Esophagus squamous epithelium (tissue), 5 donors: ENCODE data around the gene EWSR1. TPM values are rescaled to one million over a fixed set of nuclear protein-coding genes. Genes with fewer than 3 reads are reported as not detected.
"Not testable (repeated sequence)": the region's sequence is repeated elsewhere in the genome, so short reads cannot be mapped to it uniquely, and the experiment has no call there.

Experiments
- DNase-seq: peaks from one replicate; lab custom pipeline; 2025; lab: John Stamatoyannopoulos, UW
- H3K27ac ChIP-seq, 4 donors: fragments of 200-600 bp; sonication (generic); one replicate each; pipeline ENCODE4 v1.5.1; 2016 to 2019; ENCODE audit warnings: mild to moderate bottlenecking in 1 of 4
- H3K27me3 ChIP-seq, 4 donors: fragments of 200-600 bp; sonication (generic); 1 replicate in 3 of 4; 2 replicates in 1 of 4; pipeline versions ENCODE4 v1.5.1 to v1.6.0; 2017 to 2021; ENCODE audit warnings: antibody characterized with exemption in 1 of 4
- H3K36me3 ChIP-seq, 3 donors: fragments of 200-600 bp; sonication (generic); one replicate each; pipeline ENCODE4 v1.5.1; 2016 to 2019
- H3K4me1 ChIP-seq, 3 donors: fragments of 200-600 bp; sonication (generic); one replicate each; pipeline ENCODE4 v1.5.1; 2017 to 2019
- H3K4me3 ChIP-seq, 4 donors: fragments of 200-600 bp; sonication (generic); 1 replicate in 3 of 4; 2 replicates in 1 of 4; pipeline ENCODE4 v1.5.1; 2016 to 2019; ENCODE audit warnings: mild to moderate bottlenecking in 2 of 4, moderate library complexity in 1 of 4
- H3K9me3 ChIP-seq, 3 donors: fragments of 200-600 bp; sonication (generic); one replicate each; pipeline ENCODE4 v1.5.1; 2016 to 2019
- POLR2A ChIP-seq, 4 donors: fragments of 450-650 bp; IDR thresholded peaks; one replicate each; pipeline ENCODE4 v1.6.1; 2017; ENCODE audit warnings: antibody characterized with exemption in 4 of 4, mild to moderate bottlenecking in 4 of 4, moderate library complexity in 3 of 4
- WGBS, 2 donors: methylation state at CpG; one replicate each; pipeline ENCODE4 v1.1.5; 2018; 5-methylcytosine and 5-hydroxymethylcytosine counted together
- intact Hi-C: fragments of 100-400 bp; cut with DNase I; formaldehyde crosslinking; loops from one replicate; pipeline ENCODE4 v1.15.0; 2022
- total RNA-seq, 4 donors: library from RNA; depleted of rRNA; stranded (reverse); fragments of >200 nt; gene quantifications; one replicate each; pipeline ENCODE4 v1.1.0, GENCODE V29; 2016
- TF ChIP-seq, protein P1 (sequence below), 6 experiments: fragments of 450-650 bp in 4 of 6; fragments of 200-600 bp in 2 of 6; sonication (generic) in 2 of 6; IDR thresholded peaks; one replicate each; pipeline ENCODE4 v1.5.1; 2016 to 2019; ENCODE audit warnings: antibody characterized with exemption in 6 of 6, mild to moderate bottlenecking in 4 of 6, moderate library complexity in 4 of 6
- donor health status: DM: yes; HTN: yes; CAD: no.

EWSR1 gene, protein sequence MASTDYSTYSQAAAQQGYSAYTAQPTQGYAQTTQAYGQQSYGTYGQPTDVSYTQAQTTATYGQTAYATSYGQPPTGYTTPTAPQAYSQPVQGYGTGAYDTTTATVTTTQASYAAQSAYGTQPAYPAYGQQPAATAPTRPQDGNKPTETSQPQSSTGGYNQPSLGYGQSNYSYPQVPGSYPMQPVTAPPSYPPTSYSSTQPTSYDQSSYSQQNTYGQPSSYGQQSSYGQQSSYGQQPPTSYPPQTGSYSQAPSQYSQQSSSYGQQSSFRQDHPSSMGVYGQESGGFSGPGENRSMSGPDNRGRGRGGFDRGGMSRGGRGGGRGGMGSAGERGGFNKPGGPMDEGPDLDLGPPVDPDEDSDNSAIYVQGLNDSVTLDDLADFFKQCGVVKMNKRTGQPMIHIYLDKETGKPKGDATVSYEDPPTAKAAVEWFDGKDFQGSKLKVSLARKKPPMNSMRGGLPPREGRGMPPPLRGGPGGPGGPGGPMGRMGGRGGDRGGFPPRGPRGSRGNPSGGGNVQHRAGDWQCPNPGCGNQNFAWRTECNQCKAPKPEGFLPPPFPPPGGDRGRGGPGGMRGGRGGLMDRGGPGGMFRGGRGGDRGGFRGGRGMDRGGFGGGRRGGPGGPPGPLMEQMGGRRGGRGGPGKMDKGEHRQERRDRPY
- total RNA-seq = 100 to 1,000 TPM; 124 to 217 (median 174) TPM

DNA sequence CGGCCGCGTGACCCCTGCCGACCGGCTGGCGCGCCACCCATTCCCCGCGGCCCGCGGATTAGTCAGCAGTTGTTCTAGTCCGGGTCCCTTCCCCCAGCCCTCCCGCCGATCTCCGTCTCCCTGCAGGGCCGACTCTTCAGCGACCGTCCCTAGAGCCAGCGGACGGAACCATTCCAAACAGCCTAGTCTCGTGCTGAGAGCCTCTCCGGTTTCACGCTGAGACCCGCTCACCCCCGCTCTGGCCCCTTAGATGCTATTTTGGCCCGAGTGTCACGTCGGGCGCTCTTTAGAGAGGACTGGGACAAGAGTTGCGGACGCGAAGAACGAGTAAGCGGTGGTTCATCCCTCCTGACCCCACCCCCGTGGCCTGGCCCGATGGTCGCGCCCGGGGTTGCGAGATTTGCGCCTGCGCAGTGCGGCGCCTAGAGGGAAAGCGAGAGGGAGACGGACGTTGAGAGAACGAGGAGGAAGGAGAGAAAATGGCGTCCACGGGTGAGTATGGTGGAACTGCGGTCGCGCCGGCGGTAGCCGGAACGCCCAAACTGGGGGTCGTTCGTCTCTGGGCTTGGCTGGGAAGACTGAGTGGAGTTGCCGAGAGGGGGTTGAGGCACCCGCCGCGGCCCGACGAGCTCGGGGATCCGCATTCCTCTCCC, at the start of gene EWSR1, which contains the start of gene RHBDD3:
TSS of gene EWSR1 (plus strand) at position 411 of the 653 bp plus-strand sequence. CDS start at position 480, 69 bp downstream.
TSS of gene RHBDD3 (minus strand) at position 124 of the 653 bp plus-strand sequence. CDS start 2,355 bp downstream, outside the sequence.
- peak; percentile 74 for DNase-seq
- Histone ChIP-seq H3K9me3 (no peaks in the 10 kb centered on the region), H3K4me3 (peak within 1 kb of the TSS; percentile 79 to 97 (median 88)), H3K4me1 (peaks cover 15 to 64% (median 37%) of the 10 kb centered on the region in 3 donors), H3K27me3 (no peaks in the 10 kb centered on the region), H3K36me3 (peaks cover 5 to 48% (median 9%) of the 10 kb centered on the region in 3 donors), H3K27ac (peak within 1 kb of the TSS; percentile 97 to 99 (median 99))
- intact Hi-C loops = no loop called here
- WGBS, 2 donors = 0% methylated on average over 24 to 44 of the region's 67 CpGs
- peak in 2 of 4 donors; percentile 69 to 93 for TF ChIP-seq POLR2A (IDR thresholded peaks at IDR 0.05)
- TF ChIP-seq, protein P1, sequence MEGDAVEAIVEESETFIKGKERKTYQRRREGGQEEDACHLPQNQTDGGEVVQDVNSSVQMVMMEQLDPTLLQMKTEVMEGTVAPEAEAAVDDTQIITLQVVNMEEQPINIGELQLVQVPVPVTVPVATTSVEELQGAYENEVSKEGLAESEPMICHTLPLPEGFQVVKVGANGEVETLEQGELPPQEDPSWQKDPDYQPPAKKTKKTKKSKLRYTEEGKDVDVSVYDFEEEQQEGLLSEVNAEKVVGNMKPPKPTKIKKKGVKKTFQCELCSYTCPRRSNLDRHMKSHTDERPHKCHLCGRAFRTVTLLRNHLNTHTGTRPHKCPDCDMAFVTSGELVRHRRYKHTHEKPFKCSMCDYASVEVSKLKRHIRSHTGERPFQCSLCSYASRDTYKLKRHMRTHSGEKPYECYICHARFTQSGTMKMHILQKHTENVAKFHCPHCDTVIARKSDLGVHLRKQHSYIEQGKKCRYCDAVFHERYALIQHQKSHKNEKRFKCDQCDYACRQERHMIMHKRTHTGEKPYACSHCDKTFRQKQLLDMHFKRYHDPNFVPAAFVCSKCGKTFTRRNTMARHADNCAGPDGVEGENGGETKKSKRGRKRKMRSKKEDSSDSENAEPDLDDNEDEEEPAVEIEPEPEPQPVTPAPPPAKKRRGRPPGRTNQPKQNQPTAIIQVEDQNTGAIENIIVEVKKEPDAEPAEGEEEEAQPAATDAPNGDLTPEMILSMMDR (IDR thresholded peaks at IDR 0.05) = peak in 1 of 6 experiments; percentile 8

DNA sequence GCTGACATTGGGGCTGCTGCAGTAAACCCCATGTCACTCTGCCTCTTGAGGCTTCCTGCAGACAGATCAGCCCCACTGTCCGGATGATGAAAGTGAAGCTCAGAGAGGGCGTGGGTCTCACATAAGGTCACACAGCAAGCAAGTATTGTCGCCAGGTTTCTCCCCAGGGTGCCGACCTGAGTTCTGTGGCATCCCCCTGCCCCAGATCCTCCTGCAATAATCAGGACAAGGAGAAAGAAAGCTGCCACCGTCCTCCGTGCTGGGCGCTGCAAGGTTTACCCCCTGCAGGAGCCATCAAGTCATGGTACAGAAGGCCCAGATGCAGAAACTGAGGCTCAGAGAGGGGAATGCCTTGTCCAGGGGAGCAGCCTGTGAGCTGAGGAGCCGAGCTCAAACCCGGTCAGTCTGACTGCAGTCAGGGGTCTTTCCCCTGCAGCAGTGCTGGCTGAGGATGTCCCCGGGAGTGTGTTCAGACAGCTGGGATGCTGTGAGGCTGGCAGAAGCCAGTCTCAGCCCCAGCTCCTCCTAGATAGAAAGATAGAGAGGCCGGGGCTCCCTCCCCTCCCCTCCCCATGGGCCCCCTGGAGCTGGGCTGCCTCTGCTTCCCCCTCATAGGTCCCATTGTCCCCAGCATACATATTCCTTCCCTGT, 49.2 kb upstream of the EWSR1 start:
- Histone ChIP-seq H3K4me3 (no peak overlapping the region), H3K4me1 (peaks cover 0 to 11% (median 0%) of the 10 kb centered on the region in 3 donors), H3K27ac (no peak overlapping the region), H3K36me3 (no peaks in the 10 kb centered on the region), H3K27me3 (no peaks in the 10 kb centered on the region), H3K9me3 (no peaks in the 10 kb centered on the region)
- 88% methylated on average over 7 of the region's 11 CpGs; no CpG with 5 or more reads in 1 of the 2 donors for WGBS, 2 donors
- no peak for DNase-seq
- intact Hi-C loops = no loop called here
- no peak for TF ChIP-seq POLR2A (IDR thresholded peaks at IDR 0.05)
- TF ChIP-seq, protein P1 (IDR thresholded peaks at IDR 0.05) = no peak

DNA sequence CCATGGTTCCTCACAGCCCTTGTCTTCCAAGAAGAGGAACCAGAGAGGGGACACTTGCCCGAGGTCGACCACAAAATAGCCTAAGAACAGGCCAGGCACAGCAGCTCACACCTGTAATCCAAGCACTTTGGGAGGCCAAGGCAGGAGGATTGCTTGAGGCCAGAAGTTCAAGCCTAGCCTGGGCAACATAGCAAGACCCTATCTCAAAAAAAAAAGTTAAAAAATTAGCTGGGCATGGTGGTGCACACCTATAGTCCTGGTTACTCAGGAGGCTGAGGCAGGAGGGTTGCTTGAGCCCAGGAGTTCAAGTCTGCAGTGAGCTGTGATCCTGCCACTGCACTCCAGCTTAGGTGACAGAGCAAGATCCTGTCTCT, 48.7 kb upstream of the EWSR1 start:
- H3K9me3 ChIP-seq, intact Hi-C loops, DNase-seq, H3K4me3 ChIP-seq, H3K36me3 ChIP-seq, H3K27me3 ChIP-seq, H3K27ac ChIP-seq: not testable (repeated sequence)
- H3K4me1 ChIP-seq = peaks cover 0 to 16% (median 0%) of the 10 kb centered on the region in 3 donors
- WGBS, 2 donors = 90% methylated on average over 2 of the region's 2 CpGs; no CpG with 5 or more reads in 1 of the 2 donors

DNA sequence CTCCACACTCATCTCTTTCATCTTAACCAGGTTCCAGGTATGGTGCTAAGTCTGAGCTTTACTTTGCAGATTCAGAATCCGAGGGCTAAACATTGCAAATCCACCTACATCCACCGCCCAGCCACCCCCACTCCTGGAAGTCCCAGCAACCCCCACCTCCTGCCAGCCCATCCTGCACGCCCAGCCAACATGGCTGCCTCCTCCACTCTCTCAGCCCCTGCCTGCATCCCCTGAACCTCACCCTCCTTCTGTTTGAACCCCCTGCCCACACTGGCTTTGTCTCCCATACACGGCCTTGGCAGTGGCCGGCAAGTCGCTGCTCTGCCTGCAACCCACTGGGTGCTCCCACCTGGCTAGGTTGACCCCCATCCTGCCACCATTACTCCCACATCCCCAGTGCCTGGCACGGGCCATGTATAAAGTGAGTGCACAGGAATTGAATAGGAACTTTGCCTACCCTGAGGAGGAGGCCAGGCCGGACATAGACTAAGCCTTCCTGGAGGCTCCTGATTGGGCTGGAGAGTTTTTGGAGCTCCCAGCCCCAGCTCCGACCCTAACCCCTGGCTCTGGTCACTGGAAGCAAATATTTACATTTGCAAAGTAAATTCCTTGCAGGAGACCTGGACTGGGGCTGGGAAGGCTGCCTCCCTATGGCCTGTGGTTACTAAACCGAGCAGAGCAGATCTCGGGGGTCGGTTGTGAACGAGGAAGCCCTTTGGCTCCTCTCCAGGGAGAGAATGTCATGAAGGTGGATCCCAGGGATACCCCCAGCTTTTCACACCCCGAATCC, 48.0 kb upstream of the EWSR1 start:
- Histone ChIP-seq H3K27me3 (no peaks in the 10 kb centered on the region), H3K27ac (no peak overlapping the region), H3K9me3 (no peaks in the 10 kb centered on the region), H3K4me3 (no peak overlapping the region), H3K4me1 (peaks cover 3 to 23% (median 5%) of the 10 kb centered on the region in 3 donors), H3K36me3 (no peaks in the 10 kb centered on the region)
- no peak for DNase-seq
- WGBS, 2 donors = 71 to 76% methylated on average over 10 to 12 of the region's 14 CpGs
- intact Hi-C loops = no loop called here
- TF ChIP-seq POLR2A (IDR thresholded peaks at IDR 0.05) = no peak
- TF ChIP-seq, protein P1 (IDR thresholded peaks at IDR 0.05) = no peak
